Retinal pigment epithelial cell (primary cell): ENCODE results near the gene TSPAN3.
A peak's percentile ranks its signal among the peaks of the same experiment; 100 is the strongest.

Source experiments
- DNase-seq: peaks from one replicate; pipeline ENCODE4 v3.0.0-alpha.2; 2010; ENCODE audit warnings: low read depth
- H3K4me3 ChIP-seq: 2 replicates; pipeline ENCODE4 v1.5.1; 2011; ENCODE audit warnings: mild to moderate bottlenecking, low read length, control low read depth, moderate library complexity
- CTCF ChIP-seq: conservative IDR thresholded peaks from 2 replicates; pipeline ENCODE4 v1.5.1; 2011; ENCODE audit warnings: low read depth, low read length, control low read depth, inconsistent platforms

Gene TSPAN3

GRCh38 chr15:77087213-77087612, 16.3 kb upstream of the TSPAN3 start:
- no peak for TF ChIP-seq CTCF
- no peak overlapping the region for H3K4me3 ChIP-seq
- no peak for DNase-seq

DNA sequence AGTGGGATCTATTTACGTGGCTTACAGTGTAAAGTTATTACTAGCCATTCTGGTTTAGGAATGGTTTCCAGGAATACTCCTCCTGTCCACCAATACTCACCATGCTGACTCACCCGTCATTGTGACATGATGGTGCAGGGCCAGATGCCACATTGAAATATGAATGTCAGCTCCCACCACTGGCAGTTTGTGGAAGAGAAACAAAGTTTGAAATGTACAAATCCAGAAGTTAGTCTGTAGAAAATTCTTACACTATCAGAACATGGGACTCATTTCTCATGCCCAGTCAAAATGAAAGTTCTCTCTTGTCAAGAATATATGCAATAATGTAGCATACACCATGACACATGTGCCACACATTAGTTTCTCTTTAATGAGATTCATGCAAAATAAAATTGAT, 14.4 kb upstream of the TSPAN3 start:
- no peak for TF ChIP-seq CTCF
- DNase-seq, result no peak

GRCh38 chr15:77084436-77084835, 13.5 kb upstream of the TSPAN3 start:
- no peak for TF ChIP-seq CTCF
- H3K4me3 ChIP-seq, result no peak overlapping the region

More for the DNA sequence above, 14.4 kb upstream of the TSPAN3 start:
- no peak overlapping the region for H3K4me3 ChIP-seq

DNA sequence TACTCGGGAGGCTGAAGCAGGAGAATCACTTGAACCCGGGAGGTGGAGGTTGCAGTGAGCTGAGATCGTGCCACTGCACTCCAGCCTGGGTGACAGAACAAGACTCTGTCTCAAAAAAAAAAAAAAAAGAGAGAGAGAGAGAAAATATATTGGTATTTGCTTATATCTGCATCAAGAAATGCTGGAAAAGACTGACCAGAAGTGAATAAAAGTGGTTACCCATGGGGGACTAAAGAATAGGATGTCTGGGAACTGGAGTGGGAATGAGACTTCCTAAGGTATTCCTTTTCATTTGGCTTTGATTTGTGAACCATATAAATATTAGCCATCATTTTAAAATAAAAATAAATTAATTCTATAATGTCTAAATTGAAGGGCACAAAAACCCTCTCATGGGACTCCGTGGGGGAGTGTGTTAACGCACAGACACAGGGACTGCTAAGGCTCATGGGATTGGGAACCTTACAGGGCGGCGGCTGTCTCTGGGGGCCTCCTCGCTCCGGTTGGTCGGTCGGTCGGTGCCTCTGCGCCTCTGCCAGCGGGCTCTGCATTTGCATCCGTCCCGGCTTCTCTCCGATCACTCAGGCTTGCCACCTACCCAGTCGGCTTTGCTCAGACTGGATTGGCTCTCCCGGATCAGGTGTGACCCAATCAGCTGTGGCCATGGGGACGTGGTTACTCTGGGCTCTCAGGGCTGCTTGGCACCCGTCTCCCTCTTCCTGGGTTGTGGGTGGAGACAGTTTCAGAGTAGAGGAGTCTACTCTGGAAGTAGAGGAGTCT, 12.7 kb upstream of the TSPAN3 start:
- TF ChIP-seq CTCF, result no peak
- peak; percentile 76 for DNase-seq
- peak overlapping the region; percentile 34 for H3K4me3 ChIP-seq

More at GRCh38 chr15:77084436-77084835, 13.5 kb upstream of the TSPAN3 start:
- DNase-seq, result no peak

DNA sequence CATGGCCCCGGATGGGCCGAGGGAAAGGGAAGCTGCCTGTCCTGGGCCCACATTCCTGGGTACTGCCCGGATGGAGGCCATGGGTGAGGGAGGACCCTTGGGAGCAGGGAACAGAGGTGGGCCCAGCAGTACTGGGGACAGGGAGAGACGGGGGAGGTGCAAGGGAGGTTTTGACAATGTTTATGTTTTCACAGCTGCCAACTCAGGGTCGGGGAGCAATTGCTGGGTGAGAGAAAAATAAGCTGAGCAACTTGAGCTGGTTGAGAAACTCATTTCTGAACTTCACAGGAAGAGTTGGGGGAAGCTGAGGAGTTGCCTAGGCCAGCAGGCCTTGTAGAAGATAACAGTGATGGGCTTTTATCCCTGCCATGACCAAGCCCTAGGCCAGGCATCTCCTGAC, 11.1 kb upstream of the TSPAN3 start:
- TF ChIP-seq CTCF, result no peak
- no peak overlapping the region for H3K4me3 ChIP-seq
- no peak for DNase-seq

- no peak overlapping the region for H3K4me3 ChIP-seq
- no peak for DNase-seq
- no peak for TF ChIP-seq CTCF
These were observed 5.5 kb upstream of the TSPAN3 start for GRCh38 chr15:77076323-77076915.

DNA sequence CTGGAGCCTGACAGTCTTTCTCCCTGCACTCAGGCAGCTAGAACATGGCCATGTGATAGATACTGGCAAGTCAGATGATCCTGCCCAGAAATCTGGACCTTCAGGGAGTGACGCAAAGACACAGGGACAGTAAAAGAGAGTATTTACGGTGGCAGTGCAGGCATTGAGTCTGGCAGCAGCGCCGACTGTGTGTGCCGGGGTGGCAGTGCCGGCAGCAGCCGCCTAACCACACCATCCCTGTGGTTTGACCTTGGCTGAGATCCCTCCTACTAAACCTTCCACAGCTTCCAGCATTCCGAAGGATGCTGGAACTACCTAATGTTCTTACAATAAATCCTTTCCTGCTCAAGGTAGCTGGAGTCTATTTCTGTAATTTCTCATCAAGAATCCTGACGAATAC, 4.6 kb upstream of the TSPAN3 start:
- peak; percentile 24 for TF ChIP-seq CTCF
- peak; percentile 71 for DNase-seq
- H3K4me3 ChIP-seq, result no peak overlapping the region
